Eye (tissue), 1 donor: Measurements from ENCODE around the gene HLA-A.

Experiments used
- DNase-seq: peaks from one replicate; pipeline ENCODE4 v3.0.0-alpha.2; 2015

The HLA-A gene

DNA sequence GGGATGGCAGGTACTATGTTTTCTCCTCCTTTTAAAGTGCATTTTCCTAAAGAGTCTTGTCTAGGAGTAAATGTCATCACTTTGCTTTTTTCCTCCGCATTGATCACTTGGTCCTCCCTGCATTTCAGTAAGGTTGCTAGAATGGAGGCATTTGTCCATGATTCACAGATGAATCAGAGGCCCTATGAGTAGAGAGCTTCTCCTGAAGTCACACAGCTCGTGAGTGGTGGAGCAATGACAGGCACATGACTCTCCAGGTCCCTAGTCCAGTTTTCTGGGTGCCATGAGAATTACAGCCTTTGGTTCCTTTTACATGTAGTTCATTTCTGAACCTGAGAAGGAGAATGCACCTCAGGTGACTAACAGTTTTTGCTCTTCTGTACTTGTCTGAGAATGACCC is 50.5 kb downstream of the HLA-A start:
- DNase-seq, result no peak

GRCh38 chr6:29994826-29995225 is 52.5 kb downstream of the HLA-A start:
- DNase-seq, result no peak

GRCh38 chr6:29995340-29995777 is 53.0 kb downstream of the HLA-A start:
- DNase-seq, result no peak
